H9 (cell line): ENCODE data around the gene LAMTOR4. TPM values are rescaled to one million over a fixed set of nuclear protein-coding genes. Genes with fewer than 3 reads are reported as not detected.

Experiments
- DNase-seq: peaks from one replicate; pipeline ENCODE4 v3.0.0-alpha.2; 2017
- H2AFZ ChIP-seq: one replicate; pipeline ENCODE4 v1.6.1; 2013; ENCODE audit warnings: mild to moderate bottlenecking, low read length, control low read depth, moderate library complexity
- H2AK5ac ChIP-seq: 2 replicates; pipeline ENCODE4 v1.6.1; 2013; ENCODE audit warnings: low read length, control low read depth, mixed read lengths; ENCODE audit not compliant: insufficient read length
- H2BK120ac ChIP-seq: one replicate; pipeline ENCODE4 v1.6.1; 2013; ENCODE audit warnings: low read depth, mild to moderate bottlenecking, low read length, control low read depth, inconsistent platforms; ENCODE audit not compliant: poor library complexity, severe bottlenecking
- H2BK12ac ChIP-seq: 2 replicates; pipeline ENCODE4 v1.6.1; 2013; ENCODE audit warnings: low read length, control low read depth, mixed read lengths, low read depth; ENCODE audit not compliant: insufficient read length
- H2BK15ac ChIP-seq: 2 replicates; pipeline ENCODE4 v1.6.1; 2013; ENCODE audit warnings: low read depth, low read length, control low read depth
- H2BK20ac ChIP-seq: one replicate; pipeline ENCODE4 v1.6.1; 2013; ENCODE audit warnings: low read depth, mild to moderate bottlenecking, low read length, control low read depth, inconsistent platforms; ENCODE audit not compliant: poor library complexity, severe bottlenecking
- H2BK5ac ChIP-seq: 2 replicates; pipeline ENCODE4 v1.6.1; 2013; ENCODE audit warnings: low read length, control low read depth, mixed read lengths; ENCODE audit not compliant: insufficient read length
- H3K14ac ChIP-seq: 2 replicates; pipeline ENCODE4 v1.6.1; 2013; ENCODE audit warnings: low read length, control low read depth; ENCODE audit not compliant: insufficient read depth
- H3K18ac ChIP-seq: 2 replicates; pipeline ENCODE4 v1.6.1; 2013; ENCODE audit warnings: low read depth, mild to moderate bottlenecking, mixed read lengths, low read length, control low read depth; ENCODE audit not compliant: insufficient read length
- H3K23ac ChIP-seq: 2 replicates; pipeline ENCODE4 v1.6.1; 2013; ENCODE audit warnings: low read length, control low read depth, mixed read lengths, low read depth; ENCODE audit not compliant: insufficient read length
- H3K23me2 ChIP-seq: 2 replicates; pipeline ENCODE4 v1.6.1; 2013; ENCODE audit warnings: low read depth, mild to moderate bottlenecking, mixed read lengths, low read length, control low read depth; ENCODE audit not compliant: insufficient read length, poor library complexity, severe bottlenecking
- H3K27ac ChIP-seq: 2 replicates; pipeline ENCODE4 v1.5.1; 2013; ENCODE audit warnings: low read length, control low read depth, mixed read lengths, low read depth; ENCODE audit not compliant: insufficient read length
- H3K27me3 ChIP-seq: 2 replicates; pipeline ENCODE4 v1.6.1; 2013; ENCODE audit warnings: low read length, control low read depth, inconsistent platforms; ENCODE audit not compliant: insufficient read depth
- H3K4ac ChIP-seq: 2 replicates; pipeline ENCODE4 v1.6.1; 2013; ENCODE audit warnings: low read depth, mild to moderate bottlenecking, control low read depth, inconsistent platforms, low read length, moderate library complexity
- H3K4me1 ChIP-seq: 2 replicates; pipeline ENCODE4 v1.6.1; 2013; ENCODE audit warnings: low read length, control low read depth, inconsistent platforms; ENCODE audit not compliant: insufficient read depth
- H3K4me2 ChIP-seq: 2 replicates; pipeline ENCODE4 v1.6.1; 2013; ENCODE audit warnings: low read length, control low read depth, mixed read lengths; ENCODE audit not compliant: insufficient read length, insufficient read depth
- H3K56ac ChIP-seq: 2 replicates; pipeline ENCODE4 v1.6.1; 2013; ENCODE audit warnings: low read depth, mild to moderate bottlenecking, mixed read lengths, low read length, control low read depth; ENCODE audit not compliant: insufficient read length
- H3K79me1 ChIP-seq: 2 replicates; pipeline ENCODE4 v1.6.1; 2013; ENCODE audit warnings: low read depth, mild to moderate bottlenecking, moderate library complexity, low read length, control low read depth, inconsistent platforms; ENCODE audit not compliant: insufficient read depth, poor library complexity, severe bottlenecking
- H3K79me2 ChIP-seq: 2 replicates; pipeline ENCODE4 v1.6.1; 2013; ENCODE audit warnings: low read length, control low read depth, inconsistent platforms; ENCODE audit not compliant: insufficient read depth
- H3K9ac ChIP-seq: 2 replicates; pipeline ENCODE4 v1.6.1; 2013; ENCODE audit warnings: low read length, control low read depth, mixed read lengths; ENCODE audit not compliant: insufficient read length; ENCODE audit errors: extremely low read depth
- H3K9me3 ChIP-seq: one replicate; pipeline ENCODE4 v1.6.1; 2013; ENCODE audit warnings: low read depth, low read length, inconsistent platforms; ENCODE audit not compliant: control insufficient read depth
- H3T11ph ChIP-seq: one replicate; pipeline ENCODE4 v1.6.1; 2013; ENCODE audit warnings: mild to moderate bottlenecking, low read length, control low read depth, inconsistent platforms
- H4K20me1 ChIP-seq: one replicate; pipeline ENCODE4 v1.6.1; 2013; ENCODE audit not compliant: control insufficient read depth, insufficient read length, insufficient read depth
- H4K5ac ChIP-seq: 2 replicates; pipeline ENCODE4 v1.6.1; 2013; ENCODE audit warnings: low read depth, mild to moderate bottlenecking, mixed read lengths, low read length, control low read depth; ENCODE audit not compliant: insufficient read length
- H4K8ac ChIP-seq: replicated peaks from 2 replicates; pipeline ENCODE4 v1.6.1; 2013; ENCODE audit warnings: low read length, control low read depth, mixed read lengths, low read depth; ENCODE audit not compliant: insufficient read length
- H4K91ac ChIP-seq: 2 replicates; pipeline ENCODE4 v1.6.1; 2013; ENCODE audit warnings: low read depth, mild to moderate bottlenecking, moderate library complexity, mixed read lengths, low read length, control low read depth; ENCODE audit not compliant: insufficient read length
- H3K27ac Mint-ChIP-seq, 3 experiments: 2 replicates in 2 of 3; 3 replicates in 1 of 3; pipeline ENCODE4 v1.8.0; 2020 to 2021; ENCODE audit warnings: mixed read lengths in 3 of 3, mild to moderate bottlenecking in 1 of 3, moderate library complexity in 1 of 3
- H3K27me3 Mint-ChIP-seq: 2 replicates; pipeline ENCODE4 v1.8.0; 2021; ENCODE audit warnings: low read depth, mild to moderate bottlenecking, moderate library complexity, mixed read lengths
- H3K36me3 Mint-ChIP-seq, 3 experiments: 2 replicates in 2 of 3; 3 replicates in 1 of 3; pipeline ENCODE4 v1.8.0; 2020 to 2021; ENCODE audit warnings: low read depth in 3 of 3, mixed read lengths in 3 of 3; ENCODE audit not compliant: insufficient read depth in 1 of 3
- H3K4me1 Mint-ChIP-seq, 2 experiments: 2 replicates each; pipeline ENCODE4 v1.8.0; 2020; ENCODE audit warnings: mixed read lengths in 2 of 2
- H3K4me3 Mint-ChIP-seq, 2 experiments: 2 replicates in 1 of 2; 3 replicates in 1 of 2; pipeline ENCODE4 v1.8.0; 2020 to 2021; ENCODE audit warnings: mild to moderate bottlenecking in 2 of 2, mixed read lengths in 2 of 2, moderate library complexity in 1 of 2
- H3K9me3 Mint-ChIP-seq, 2 experiments: 2 replicates in 1 of 2; 3 replicates in 1 of 2; pipeline ENCODE4 v1.8.0; 2020; ENCODE audit warnings: mild to moderate bottlenecking in 2 of 2, mixed read lengths in 2 of 2, moderate library complexity in 1 of 2
- CTCF ChIP-seq: fragments of 200-600 bp; sonication (generic); conservative IDR thresholded peaks from 3 replicates; pipeline ENCODE4 v1.8.0; 2021; ENCODE audit warnings: antibody characterized with exemption, mild to moderate bottlenecking
- WGBS: extraction: QIAGEN DNeasy Blood & Tissue Kit; methylation state at CpG from one replicate; pipeline ENCODE4 v1.1.7; 2013; ENCODE audit warnings: missing lambda C conversion rate, low lambda C conversion rate, mixed read lengths; ENCODE audit not compliant: insufficient read length; ENCODE audit errors: extremely low coverage; 5-methylcytosine and 5-hydroxymethylcytosine counted together
- total RNA-seq: library from RNA; stranded (reverse); gene quantifications from 2 replicates; pipeline ENCODE4 v1.2.1, GENCODE V29; 2021

LAMTOR4 gene
- total RNA-seq, 1 experiment from 2014 or later = 179 TPM

- DNase-seq = no peak
- Histone ChIP-seq H3K23ac (no peak overlapping the region), H3K79me1 (peaks cover 2% of the 10 kb centered on the region), H4K8ac (no peak overlapping the region), H3K23me2 (peaks cover 14% of the 10 kb centered on the region), H3K18ac (no peak overlapping the region), H3T11ph (no peak overlapping the region), H3K14ac (no peak overlapping the region), H3K4me2 (no peak overlapping the region), H2AFZ (no peak overlapping the region), H3K9ac (no peak overlapping the region), H3K4me1 (no peaks in the 10 kb centered on the region; the same call in 1 of the 2 replicates), H3K27ac (no peak overlapping the region), H3K27me3 (no peaks in the 10 kb centered on the region), H4K5ac (no peak overlapping the region), H2BK15ac (no peak overlapping the region), H4K20me1 (no peaks in the 10 kb centered on the region), H3K9me3 (no peaks in the 10 kb centered on the region), H3K4ac (no peak overlapping the region), H3K79me2 (no peaks in the 10 kb centered on the region), H2BK5ac (no peak overlapping the region), H2BK20ac (no peak overlapping the region), H2AK5ac (no peak overlapping the region), H2BK120ac (no peak overlapping the region), H3K56ac (no peak overlapping the region), H2BK12ac (no peak overlapping the region), H4K91ac (no peak overlapping the region)
- H3K27me3 Mint-ChIP-seq = no peaks in the 10 kb centered on the region; the same call in 1 of the 2 replicates
- no CpG with 5 or more reads among the region's 16 CpGs for WGBS
- H3K4me1 Mint-ChIP-seq = peaks cover 23 to 33% of the 10 kb centered on the region in 2 experiments
- peaks cover 26 to 66% (median 63%) of the 10 kb centered on the region in 3 experiments for H3K36me3 Mint-ChIP-seq
- no peak for TF ChIP-seq CTCF
- H3K9me3 Mint-ChIP-seq = no peaks in the 10 kb centered on the region
- no peak overlapping the region; a peak in 1 of 5 replicates for H3K4me3 Mint-ChIP-seq
- H3K27ac Mint-ChIP-seq = peak overlapping the region in 2 of 3 experiments; percentile 76 to 85; a peak in 4 of 7 replicates
Measured at GRCh38 chr7:100153708-100154535, 5.2 kb downstream of the LAMTOR4 start.
